AG08395 (cell line): ENCODE results near the gene INSM1.

ENCODE experiments used
- DNase-seq: peaks from one replicate; pipeline ENCODE4 v3.0.0; 2012; ENCODE audit warnings: mixed read lengths, low spot score

INSM1 gene

DNA sequence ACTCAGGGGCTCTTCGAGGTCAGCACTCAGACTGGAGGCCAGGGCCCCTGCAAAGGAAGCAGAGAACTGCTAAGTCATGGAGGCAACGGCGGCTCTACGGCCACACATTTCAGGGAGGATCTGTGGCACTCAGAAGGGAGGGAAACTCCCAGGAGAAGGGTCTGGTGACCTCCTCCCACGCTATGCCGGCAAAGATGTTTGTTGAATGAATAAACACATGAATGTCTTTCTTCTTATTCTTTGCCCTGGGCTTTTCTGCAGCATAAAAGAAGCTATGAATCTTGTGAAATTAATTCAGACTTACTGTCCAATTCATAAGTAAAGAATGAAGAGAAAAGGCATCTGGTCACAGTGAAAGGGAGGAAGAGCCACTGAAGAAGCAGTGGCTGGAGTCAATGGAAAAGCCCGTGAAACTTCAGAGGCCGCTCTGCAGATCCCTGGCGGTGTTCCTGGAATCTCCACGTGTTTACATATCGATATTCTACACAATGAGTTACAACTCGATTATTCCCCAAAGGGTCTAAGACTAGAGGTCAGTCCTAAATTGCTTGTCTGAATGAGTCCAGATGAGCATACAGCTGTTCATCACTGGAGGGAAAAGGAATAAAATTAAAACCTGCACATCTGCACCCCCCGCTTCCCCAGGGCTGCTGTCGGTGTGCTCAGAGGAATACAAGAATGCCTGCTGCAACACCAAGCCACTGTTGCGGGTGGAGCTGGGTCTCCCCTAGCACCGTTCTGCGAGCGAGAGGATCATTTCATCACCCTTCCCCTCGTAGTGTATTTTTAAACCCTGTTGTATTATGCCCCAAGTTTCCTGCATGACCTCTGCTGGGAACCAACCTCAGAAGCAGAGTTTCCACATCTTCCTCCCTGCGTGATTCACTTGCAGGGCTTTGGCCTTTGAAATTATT, 25.6 kb downstream of the INSM1 start:
- no peak for DNase-seq

DNA sequence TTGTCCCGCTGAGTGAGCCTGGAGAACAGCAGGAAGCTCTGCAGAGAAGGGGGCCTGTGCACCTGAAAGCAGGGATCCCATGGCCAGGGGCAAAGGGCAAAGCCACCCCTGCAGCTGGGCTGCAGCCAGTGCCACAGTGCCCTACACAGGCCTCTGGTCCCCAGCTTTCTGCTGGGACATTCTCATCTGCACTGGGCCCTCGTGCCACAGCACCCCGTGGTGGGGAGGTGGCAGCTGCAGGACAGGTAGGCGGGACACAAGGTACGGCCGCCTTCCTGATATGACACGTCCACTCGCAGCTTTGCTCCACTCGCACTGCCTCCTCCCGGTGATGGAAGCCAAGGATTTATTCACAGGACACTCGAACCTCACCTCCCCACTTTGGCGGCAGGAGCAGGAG, 27.2 kb downstream of the INSM1 start:
- no peak for DNase-seq

DNA sequence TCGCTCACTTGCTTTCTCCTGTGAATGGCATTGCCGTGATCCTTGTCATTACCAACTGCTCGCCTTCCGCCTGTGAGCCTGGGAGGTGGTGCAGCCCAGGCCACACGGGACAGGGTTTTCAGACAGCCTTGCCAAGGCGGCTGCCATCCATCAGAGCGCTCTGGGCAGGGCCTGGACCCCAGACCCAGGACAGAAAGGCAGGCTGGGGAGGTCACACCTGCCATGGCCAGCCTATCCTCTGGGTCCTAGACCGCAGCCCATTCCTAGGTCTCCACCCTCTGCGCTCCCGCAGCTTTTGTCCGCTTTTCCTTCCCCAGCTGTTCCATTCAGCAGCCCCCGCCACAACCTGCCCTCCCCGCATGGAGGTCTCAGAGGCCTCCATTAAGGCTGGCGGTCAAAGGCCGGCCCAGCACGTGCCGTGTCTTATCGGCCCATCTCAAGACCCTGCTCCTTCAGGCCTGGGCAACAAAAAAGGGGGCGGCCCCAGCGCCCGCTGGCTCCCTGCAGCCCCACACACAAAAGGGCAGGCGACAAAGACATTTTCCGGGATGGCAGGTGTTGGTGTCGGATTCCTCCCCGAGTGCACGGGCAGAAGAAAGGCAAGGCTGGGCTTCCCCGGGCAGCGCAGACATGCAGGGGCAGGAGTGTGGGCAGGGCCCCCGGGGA, 28.1 kb downstream of the INSM1 start:
- no peak for DNase-seq

GRCh38 chr20:20396794-20397193, 28.9 kb downstream of the INSM1 start:
- DNase-seq: no peak

- no peak for DNase-seq
These were observed 30.2 kb downstream of the INSM1 start for GRCh38 chr20:20398123-20398522.

GRCh38 chr20:20399531-20400500, 31.9 kb downstream of the INSM1 start:
- no peak for DNase-seq

- DNase-seq: no peak
These were observed 34.1 kb downstream of the INSM1 start for GRCh38 chr20:20401991-20402390.

- no peak for DNase-seq
These were observed 36.7 kb downstream of the INSM1 start for GRCh38 chr20:20404633-20405032.

DNA sequence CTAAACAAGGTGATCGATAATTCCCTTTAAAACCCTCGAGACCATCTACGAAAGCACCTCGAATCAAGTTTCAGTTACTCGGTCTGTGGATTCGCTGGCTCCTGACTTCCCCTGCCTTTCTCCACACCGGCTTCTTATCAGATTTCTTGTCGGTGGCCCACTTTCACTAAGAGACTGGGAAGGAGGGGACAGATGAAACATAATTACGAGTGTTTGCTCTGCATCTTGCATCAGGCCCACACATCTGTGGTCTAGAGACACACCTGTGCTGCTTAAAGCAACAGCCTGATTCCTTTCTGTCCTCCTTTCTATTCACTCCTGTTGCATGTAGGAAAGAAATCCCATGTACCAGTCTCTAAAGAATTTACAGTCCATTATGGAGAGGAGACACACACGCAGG, 37.7 kb downstream of the INSM1 start:
- DNase-seq: no peak

DNA sequence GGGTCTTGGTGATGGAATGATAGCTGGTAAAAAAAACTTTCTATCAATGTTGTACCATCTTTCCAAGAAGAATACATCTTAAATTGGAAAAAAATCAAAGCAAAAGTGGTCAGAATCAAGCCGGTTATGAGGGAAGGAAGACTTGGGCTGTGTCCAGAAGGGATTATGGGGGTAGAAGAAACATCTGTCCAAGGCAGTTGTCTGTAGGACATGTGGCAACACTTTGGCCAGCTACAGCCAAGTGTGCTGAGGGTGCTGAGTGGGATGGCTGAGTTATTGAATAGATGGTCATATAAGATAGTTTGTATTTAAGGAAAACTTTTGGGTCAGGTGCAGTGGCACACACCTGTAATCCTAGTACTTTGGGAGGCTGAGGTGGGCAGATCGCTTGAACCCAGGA, 38.4 kb downstream of the INSM1 start:
- DNase-seq: no peak

GRCh38 chr20:20407891-20408805, 40.2 kb downstream of the INSM1 start:
- peak; percentile 37 for DNase-seq

- no peak for DNase-seq
These were observed 41.4 kb downstream of the INSM1 start for GRCh38 chr20:20409331-20409730.

DNA sequence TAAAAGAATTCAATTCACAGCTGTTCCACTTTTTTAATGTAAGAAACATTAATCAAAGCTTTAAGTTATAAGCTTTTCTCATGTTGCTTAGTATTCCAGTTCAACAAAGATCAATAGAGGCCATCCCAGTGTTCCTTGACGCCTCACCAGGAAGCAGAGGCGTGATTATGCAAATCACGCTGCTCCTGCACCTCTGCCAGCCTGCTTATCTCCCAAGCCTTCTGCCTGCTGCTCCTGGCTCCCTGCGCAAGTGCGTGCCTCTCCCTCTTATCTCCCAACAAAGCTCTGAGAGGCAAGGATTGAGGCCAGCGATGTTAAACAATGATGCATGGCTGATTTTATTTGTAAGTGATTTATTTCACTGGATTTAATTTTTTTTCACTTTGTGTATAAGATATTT, 42.8 kb downstream of the INSM1 start:
- no peak for DNase-seq

DNA sequence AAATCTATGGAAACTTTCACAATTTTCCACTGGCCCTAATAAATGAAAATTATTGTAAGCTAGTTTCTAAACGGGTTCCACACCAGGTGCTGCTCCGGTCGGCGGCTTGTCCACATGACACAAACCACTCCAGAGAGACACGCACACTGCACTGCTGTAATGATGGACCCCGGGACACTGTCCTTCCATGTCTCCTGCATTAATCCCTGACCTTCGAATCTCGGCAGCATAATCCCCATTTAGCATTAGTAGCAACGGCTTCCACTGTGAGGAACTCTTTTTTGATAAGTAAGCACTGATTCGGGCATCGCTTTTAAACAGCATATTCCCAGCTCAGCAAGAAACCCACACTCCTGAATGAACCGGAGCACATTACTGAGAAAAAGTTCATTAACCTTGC, 43.5 kb downstream of the INSM1 start:
- no peak for DNase-seq

- DNase-seq: no peak
These were observed 43.9 kb downstream of the INSM1 start for GRCh38 chr20:20411836-20412235.

DNA sequence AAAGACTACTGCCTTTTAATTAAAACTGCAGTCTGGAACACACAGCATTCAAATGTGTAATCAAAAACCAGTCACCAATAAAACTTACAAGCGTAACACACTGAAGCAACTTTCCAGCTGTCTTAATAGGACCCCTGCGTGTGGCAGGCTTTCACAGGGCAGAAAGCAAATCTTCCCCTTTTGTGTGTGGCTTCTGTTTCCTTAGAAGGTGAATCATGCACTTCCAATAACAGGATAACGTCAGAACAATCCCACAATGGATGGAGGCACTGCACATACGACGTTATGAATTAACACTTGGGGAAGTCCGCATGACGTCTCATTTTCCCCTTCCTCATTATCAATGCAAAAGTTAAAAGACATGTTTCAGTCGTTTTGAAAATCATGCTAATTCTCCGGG, 44.8 kb downstream of the INSM1 start:
- DNase-seq: no peak

DNA sequence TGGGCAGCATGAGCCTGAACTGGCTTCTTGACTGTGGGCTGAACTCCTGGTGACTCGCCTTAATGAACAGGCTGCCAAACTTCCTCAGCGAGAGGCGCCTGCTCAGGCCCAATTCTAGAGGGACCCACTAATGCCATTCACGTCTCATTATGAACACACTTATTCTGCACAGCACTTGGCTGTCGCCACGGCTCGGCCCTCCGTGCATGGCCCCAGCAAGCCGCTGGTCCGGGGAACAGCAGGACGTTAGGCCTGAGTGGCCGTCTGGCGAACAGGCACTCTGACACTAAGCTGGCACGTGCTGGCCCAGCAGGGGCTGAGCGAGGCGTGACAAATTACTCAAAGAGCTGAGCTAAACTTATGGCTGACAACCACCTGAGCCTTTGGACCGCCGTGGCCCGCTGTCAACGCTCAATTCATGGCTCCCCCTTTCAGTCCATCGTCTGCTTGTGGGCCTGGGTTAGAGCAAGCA, 45.9 kb downstream of the INSM1 start:
- no peak for DNase-seq

- DNase-seq: no peak
These were observed 46.8 kb downstream of the INSM1 start for GRCh38 chr20:20414640-20415220.

- no peak for DNase-seq
These were observed 47.4 kb downstream of the INSM1 start for GRCh38 chr20:20415321-20415720.

DNA sequence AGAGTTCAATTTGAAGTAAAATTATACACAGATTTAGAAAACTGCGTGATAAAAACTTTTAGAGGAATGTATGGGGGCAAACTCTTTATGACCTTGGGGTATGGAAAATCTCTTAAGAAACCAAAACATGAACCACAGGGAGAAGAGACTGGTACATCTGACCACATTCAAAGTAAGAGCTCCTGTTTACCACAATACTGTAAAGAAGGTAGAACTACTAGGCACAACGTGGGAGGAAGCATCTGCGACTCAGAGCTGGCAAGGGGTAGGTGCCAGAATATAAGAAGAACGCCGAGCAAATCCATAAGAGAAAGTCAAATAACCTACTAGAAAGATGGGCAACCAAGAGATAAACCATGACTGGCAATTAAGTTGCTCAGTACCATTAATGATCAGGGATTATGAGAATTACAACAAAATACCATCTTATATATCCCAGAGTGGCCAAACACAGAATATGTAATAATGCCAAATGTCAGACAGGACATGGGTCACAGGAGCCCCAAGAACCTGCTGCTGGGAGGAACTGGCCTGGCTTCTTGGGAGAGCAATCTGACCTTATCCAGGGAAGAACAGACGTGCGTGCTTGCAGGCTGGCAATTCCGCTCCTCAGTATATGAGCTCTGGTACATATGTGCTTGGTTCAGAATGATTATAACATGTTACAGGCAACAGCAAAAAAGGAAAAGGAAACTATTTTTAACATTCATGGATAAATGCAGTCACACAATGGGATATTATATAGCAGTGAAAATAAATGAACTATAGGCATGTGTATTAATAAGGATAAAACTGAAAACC, 50.2 kb downstream of the INSM1 start:
- DNase-seq: no peak
